ENCODE results near the gene PPY.
"Not testable (repeated sequence)": the region's sequence is repeated elsewhere in the genome, so short reads cannot be mapped to it uniquely, and the experiment has no call there.

The PPY gene

DNA sequence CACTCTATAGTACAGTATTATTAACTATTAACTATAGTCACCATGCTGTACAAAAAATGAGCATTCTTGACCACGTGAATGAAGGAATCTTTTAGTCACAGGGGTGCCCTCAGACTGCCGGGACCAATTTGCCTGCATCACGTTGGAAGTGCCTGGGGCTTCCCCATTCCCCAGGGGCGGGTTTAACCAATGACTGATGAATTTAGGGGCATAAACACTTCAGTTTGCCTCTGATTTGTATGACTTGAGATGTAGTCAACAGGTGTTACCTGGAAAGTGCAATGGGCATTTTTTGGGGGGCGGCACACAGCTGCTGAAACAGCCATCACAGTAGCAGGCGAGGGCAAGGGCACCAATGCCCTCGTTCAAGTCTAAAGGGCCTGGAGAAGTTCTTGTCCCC is 20.2 kb upstream of the PPY start:
- H3K36me3 ChIP-seq (ENCODE audit: control insufficient read depth, insufficient read depth, low read length) = no peaks in the 10 kb centered on the region
- no peaks in the 10 kb centered on the region for H3K4me1 ChIP-seq (ENCODE audit: control insufficient read depth, insufficient read depth, low read length)
- H3K4me3 ChIP-seq (ENCODE audit: low read length) = no peak overlapping the region
- no peak overlapping the region for H3K27ac ChIP-seq (ENCODE audit: low read length)
- no peaks in the 10 kb centered on the region for H3K9me3 ChIP-seq (ENCODE audit: control insufficient read depth, insufficient read depth, low read length)
- DNase-seq (ENCODE audit: low read depth, low spot score) = no peak
- no peaks in the 10 kb centered on the region for H3K27me3 ChIP-seq (ENCODE audit: control insufficient read depth, insufficient read depth, low read length)
- WGBS (ENCODE audit: insufficient coverage, insufficient read length) = no CpG with 5 or more reads among the region's 7 CpGs

DNA sequence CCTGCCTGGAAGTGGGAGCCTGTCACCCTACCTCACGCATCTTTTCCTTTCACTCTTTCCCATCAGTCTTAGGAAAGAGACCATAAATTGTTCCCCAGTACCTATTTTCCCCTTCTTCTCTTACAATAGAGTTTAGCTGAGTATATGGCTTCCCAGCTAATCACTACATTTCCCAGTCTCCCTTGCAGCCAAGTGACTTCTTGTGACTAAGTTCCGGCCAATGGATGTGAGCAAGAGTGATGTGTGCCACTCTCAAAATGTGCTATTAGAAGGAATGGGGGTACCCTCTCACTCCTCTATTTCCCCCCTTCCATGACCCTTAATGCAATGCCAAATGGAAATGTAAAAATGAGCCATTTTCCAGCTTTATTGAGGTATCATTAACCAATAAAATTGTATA is 19.7 kb upstream of the PPY start:
- Histone ChIP-seq H3K27me3 (ENCODE audit: control insufficient read depth, insufficient read depth, low read length) (no peaks in the 10 kb centered on the region), H3K36me3 (ENCODE audit: control insufficient read depth, insufficient read depth, low read length) (no peaks in the 10 kb centered on the region), H3K4me1 (ENCODE audit: control insufficient read depth, insufficient read depth, low read length) (no peaks in the 10 kb centered on the region), H3K27ac (ENCODE audit: low read length) (no peak overlapping the region), H3K9me3 (ENCODE audit: control insufficient read depth, insufficient read depth, low read length) (no peaks in the 10 kb centered on the region), H3K4me3 (ENCODE audit: low read length) (no peak overlapping the region)
- no CpG with 5 or more reads among the region's 2 CpGs for WGBS (ENCODE audit: insufficient coverage, insufficient read length)
- DNase-seq (ENCODE audit: low read depth, low spot score) = no peak

DNA sequence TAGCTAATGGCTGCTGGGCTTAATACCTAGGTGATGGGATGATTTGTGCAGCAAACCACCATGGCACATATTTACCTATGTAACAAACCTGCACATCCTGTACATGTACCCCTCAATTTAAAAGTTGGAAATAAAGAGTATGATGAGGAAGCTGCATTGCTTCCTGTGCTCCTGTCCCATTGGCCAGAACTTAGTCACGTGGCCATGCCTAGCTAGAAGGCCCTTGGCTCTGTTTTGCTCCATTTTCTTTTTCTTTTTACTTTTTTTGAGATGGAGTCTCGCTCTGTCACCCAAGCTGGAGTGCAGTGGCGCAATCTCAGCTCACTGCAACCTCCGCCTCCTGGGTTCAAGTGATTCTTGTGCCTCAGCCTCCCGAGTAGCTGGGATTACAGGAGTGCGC is 19.0 kb upstream of the PPY start:
- not testable (repeated sequence) for H3K27ac ChIP-seq (ENCODE audit: low read length); H3K36me3 ChIP-seq (ENCODE audit: control insufficient read depth, insufficient read depth, low read length); H3K27me3 ChIP-seq (ENCODE audit: control insufficient read depth, insufficient read depth, low read length); DNase-seq (ENCODE audit: low read depth, low spot score); H3K4me1 ChIP-seq (ENCODE audit: control insufficient read depth, insufficient read depth, low read length); H3K9me3 ChIP-seq (ENCODE audit: control insufficient read depth, insufficient read depth, low read length); H3K4me3 ChIP-seq (ENCODE audit: low read length)
- no CpG with 5 or more reads among the region's 6 CpGs for WGBS (ENCODE audit: insufficient coverage, insufficient read length)

DNA sequence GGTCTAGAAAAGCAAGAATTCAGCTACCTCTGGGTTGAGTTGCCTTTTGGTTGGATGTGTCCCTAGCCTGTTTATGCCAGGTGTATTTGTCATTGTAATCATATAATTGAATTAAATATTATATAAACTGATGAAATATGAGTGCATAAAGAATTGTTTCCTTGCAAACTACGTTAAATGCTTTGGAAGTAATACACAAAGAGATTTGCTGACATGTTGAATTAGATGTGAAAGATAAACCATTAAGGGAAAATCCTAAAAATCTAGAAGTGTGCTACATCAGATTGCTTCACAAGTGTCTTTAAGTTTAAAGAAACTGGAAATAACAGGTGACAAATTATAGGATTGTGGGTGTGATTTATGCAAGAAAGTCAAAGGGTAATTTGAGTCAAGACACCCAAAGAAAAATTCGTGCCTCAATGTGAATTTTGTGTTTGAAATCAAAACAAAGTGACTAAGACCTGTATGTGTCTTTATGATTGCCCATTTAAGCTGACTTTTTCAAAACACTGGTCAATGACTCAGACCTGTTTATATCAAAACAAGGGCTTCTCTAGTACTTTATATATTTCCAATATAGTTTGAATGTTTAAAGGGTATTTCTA is 16.6 kb upstream of the PPY start:
- H3K27ac ChIP-seq (ENCODE audit: low read length) = no peak overlapping the region
- WGBS (ENCODE audit: insufficient coverage, insufficient read length) = no CpG with 5 or more reads among the region's 2 CpGs

DNA sequence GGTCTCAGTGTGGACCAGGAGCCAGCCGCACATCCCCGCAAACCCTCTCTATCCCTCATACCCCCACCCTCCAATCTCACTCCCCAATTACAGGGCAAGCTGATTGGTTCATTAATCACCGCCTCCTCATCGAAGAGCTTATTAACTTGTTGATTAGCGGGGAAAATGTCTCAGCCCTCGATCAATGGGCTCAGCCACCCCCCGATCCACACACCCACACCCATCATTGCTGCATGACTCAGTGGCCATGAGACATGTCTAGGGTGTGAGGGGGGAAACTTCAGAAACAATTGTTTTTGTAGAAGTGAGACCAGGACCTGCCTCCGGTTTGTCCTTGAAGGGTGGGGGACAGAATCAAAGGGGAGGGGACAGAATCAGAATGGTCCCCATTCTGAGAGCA is 13.9 kb upstream of the PPY start:
- H3K9me3 ChIP-seq (ENCODE audit: control insufficient read depth, insufficient read depth, low read length) = no peaks in the 10 kb centered on the region
- H3K4me1 ChIP-seq (ENCODE audit: control insufficient read depth, insufficient read depth, low read length) = peaks cover 3% of the 10 kb centered on the region; the same call in 1 of the 2 replicates
- H3K27ac ChIP-seq (ENCODE audit: low read length) = no peak overlapping the region
- no peaks in the 10 kb centered on the region for H3K36me3 ChIP-seq (ENCODE audit: control insufficient read depth, insufficient read depth, low read length)
- no peaks in the 10 kb centered on the region for H3K27me3 ChIP-seq (ENCODE audit: control insufficient read depth, insufficient read depth, low read length)
- no peak for DNase-seq (ENCODE audit: low read depth, low spot score)
- H3K4me3 ChIP-seq (ENCODE audit: low read length) = no peak overlapping the region
- WGBS (ENCODE audit: insufficient coverage, insufficient read length) = no CpG with 5 or more reads among the region's 8 CpGs

More for the DNA sequence above, 16.6 kb upstream of the PPY start:
- H3K9me3 ChIP-seq (ENCODE audit: control insufficient read depth, insufficient read depth, low read length) = no peaks in the 10 kb centered on the region
- no peaks in the 10 kb centered on the region for H3K27me3 ChIP-seq (ENCODE audit: control insufficient read depth, insufficient read depth, low read length)
- no peak overlapping the region for H3K4me3 ChIP-seq (ENCODE audit: low read length)
- H3K36me3 ChIP-seq (ENCODE audit: control insufficient read depth, insufficient read depth, low read length) = no peaks in the 10 kb centered on the region
- no peak for DNase-seq (ENCODE audit: low read depth, low spot score)
- 0 out of 2 replicates have a peak, but pooled peaks cover 1% of the 10 kb centered on the region for H3K4me1 ChIP-seq (ENCODE audit: control insufficient read depth, insufficient read depth, low read length)

DNA sequence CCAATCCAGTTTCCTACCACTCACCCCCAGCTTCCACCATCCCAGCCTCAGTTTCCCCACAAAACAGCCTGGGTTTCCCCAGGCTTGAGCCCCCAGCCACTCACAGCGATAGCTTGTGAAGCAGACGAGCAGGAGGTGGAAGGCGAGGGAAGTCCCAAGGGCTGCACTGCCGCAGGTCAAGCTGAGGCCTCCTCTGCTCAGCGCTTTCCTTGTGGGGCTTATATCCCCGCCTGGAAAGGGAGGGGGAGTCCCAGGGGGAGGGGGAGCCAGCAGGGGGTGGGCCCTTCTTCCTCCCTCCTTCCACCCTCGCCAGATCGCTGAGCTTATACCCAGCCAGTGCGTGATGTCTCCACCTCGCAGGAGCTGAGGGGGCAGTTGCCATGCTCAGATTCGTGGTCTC is 11.5 kb upstream of the PPY start, which contains the start of gene PYY:
PYY (minus strand) TSS at position 195 of the 400 bp plus-strand sequence. CDS start 457 bp downstream, outside the sequence.
- H3K4me3 ChIP-seq (ENCODE audit: low read length) = peak within 1 kb of the TSS; percentile 58; the same call in 1 of the 2 replicates

DNA sequence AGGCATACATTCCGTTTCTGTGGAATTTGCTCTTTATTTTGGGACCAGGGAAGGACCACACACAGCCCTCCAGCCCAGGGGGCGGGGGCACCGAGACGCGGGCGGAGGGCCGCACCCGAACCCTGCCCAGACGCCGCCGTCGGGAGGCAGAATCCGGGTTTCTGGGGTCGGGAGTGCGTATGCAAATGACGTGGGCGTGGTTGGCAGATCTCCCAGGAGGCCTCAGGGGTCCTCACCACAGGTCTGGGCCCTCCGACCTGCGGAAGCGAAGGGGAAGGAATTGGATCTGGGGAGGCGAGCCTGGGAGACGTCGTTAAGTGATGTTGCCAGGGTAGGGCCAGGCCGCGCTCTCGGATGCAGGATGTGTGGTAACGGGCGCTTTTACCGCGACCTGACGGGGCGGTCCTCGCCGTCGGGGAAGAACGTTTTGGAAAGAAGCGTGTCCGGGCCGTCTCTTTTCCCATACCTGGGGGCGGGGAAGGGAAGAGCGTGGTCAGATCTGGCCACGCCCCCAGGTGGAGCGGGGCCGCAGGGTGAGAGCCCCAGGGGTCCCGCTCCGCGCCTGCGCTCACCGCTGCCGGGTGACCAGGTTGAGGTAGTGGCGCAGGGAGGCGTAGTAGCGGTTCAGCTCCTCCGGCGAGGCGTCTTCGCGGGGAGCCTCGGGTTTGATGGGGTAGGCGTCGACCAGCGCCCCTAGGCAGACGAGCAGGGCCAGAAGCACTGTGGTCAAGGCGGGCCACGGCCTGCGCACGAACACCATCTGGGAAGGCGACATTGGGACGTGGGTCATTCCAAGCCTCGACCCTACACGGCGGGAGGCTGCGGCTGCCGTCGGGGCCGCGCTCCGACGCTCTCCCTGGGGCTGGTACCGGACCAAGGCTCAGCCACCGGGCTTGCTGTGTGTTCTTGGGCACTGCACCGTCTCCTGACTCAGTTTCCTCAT is 10.7 kb upstream of the PPY start:
- Histone ChIP-seq H3K27ac (ENCODE audit: low read length) (no peak overlapping the region), H3K4me1 (ENCODE audit: control insufficient read depth, insufficient read depth, low read length) (peaks cover 3% of the 10 kb centered on the region; the same call in 1 of the 2 replicates), H3K27me3 (ENCODE audit: control insufficient read depth, insufficient read depth, low read length) (0 out of 2 replicates have a peak, but pooled peaks cover 1% of the 10 kb centered on the region), H3K4me3 (ENCODE audit: low read length) (peak overlapping the region; percentile 58; the same call in 1 of the 2 replicates), H3K9me3 (ENCODE audit: control insufficient read depth, insufficient read depth, low read length) (no peaks in the 10 kb centered on the region), H3K36me3 (ENCODE audit: control insufficient read depth, insufficient read depth, low read length) (no peaks in the 10 kb centered on the region)
- no CpG with 5 or more reads among the region's 82 CpGs for WGBS (ENCODE audit: insufficient coverage, insufficient read length)
- peak; percentile 78 for DNase-seq (ENCODE audit: low read depth, low spot score)

More for the DNA sequence above, 11.5 kb upstream of the PPY start, which contains the start of gene PYY:
- H3K4me1 ChIP-seq (ENCODE audit: control insufficient read depth, insufficient read depth, low read length) = peaks cover 3% of the 10 kb centered on the region; the same call in 1 of the 2 replicates
- H3K27ac ChIP-seq (ENCODE audit: low read length) = no peak within 1 kb of the TSS
- no peak for DNase-seq (ENCODE audit: low read depth, low spot score)
- no peaks in the 10 kb centered on the region for H3K36me3 ChIP-seq (ENCODE audit: control insufficient read depth, insufficient read depth, low read length)
- H3K27me3 ChIP-seq (ENCODE audit: control insufficient read depth, insufficient read depth, low read length) = 0 out of 2 replicates have a peak, but pooled peaks cover 1% of the 10 kb centered on the region
- H3K9me3 ChIP-seq (ENCODE audit: control insufficient read depth, insufficient read depth, low read length) = no peaks in the 10 kb centered on the region
- no CpG with 5 or more reads among the region's 11 CpGs for WGBS (ENCODE audit: insufficient coverage, insufficient read length)

DNA sequence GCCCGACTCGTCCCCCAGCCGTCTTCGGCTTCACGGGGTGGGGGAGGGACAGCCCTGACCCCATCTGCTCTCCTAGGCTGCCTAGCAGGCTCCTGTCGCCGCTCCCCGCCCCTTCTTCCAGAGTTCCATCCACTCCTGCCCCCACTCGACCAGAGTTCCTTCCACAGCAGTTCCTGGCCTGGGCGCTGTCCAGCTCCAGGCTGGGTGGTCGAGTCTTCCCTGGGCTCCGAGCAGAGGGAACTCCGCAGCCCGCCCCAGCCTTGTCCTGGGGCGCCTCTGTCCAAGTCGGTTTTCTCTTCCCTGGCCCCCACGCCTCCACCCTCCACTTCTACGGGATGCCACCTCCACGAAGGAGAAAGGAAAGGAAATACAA is 10.1 kb upstream of the PPY start:
- no peak overlapping the region for H3K27ac ChIP-seq (ENCODE audit: low read length)
- 0 out of 2 replicates have a peak, but pooled peaks cover 1% of the 10 kb centered on the region for H3K27me3 ChIP-seq (ENCODE audit: control insufficient read depth, insufficient read depth, low read length)
- DNase-seq (ENCODE audit: low read depth, low spot score) = no peak
- H3K36me3 ChIP-seq (ENCODE audit: control insufficient read depth, insufficient read depth, low read length) = no peaks in the 10 kb centered on the region
- peaks cover 3% of the 10 kb centered on the region; the same call in 1 of the 2 replicates for H3K4me1 ChIP-seq (ENCODE audit: control insufficient read depth, insufficient read depth, low read length)
- H3K4me3 ChIP-seq (ENCODE audit: low read length) = peak overlapping the region; percentile 58; the same call in 1 of the 2 replicates
- H3K9me3 ChIP-seq (ENCODE audit: control insufficient read depth, insufficient read depth, low read length) = no peaks in the 10 kb centered on the region
- WGBS (ENCODE audit: insufficient coverage, insufficient read length) = no CpG with 5 or more reads among the region's 19 CpGs

DNA sequence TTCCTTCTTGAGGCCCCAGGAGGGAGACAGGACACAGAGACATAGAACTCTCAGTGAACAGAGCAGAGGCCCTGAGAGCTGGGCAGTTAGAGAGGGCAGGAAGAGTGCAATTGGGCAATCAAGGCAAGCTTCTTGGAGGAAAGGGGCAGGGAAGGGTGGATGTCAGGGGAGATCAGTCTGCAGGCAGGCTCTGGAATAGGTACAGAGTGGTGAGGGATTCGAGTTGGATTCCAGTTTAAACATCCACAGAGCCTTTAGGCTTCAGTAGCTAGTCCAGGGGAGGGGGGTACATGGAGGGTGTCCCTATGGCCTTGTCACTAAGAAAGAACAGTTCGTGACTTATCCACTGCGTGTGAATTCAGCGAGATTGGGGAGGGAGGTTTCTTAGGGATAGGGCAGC is 9.5 kb upstream of the PPY start:
- no CpG with 5 or more reads among the region's 4 CpGs for WGBS (ENCODE audit: insufficient coverage, insufficient read length)
- Histone ChIP-seq H3K9me3 (ENCODE audit: control insufficient read depth, insufficient read depth, low read length) (no peaks in the 10 kb centered on the region), H3K36me3 (ENCODE audit: control insufficient read depth, insufficient read depth, low read length) (no peaks in the 10 kb centered on the region), H3K27ac (ENCODE audit: low read length) (no peak overlapping the region), H3K27me3 (ENCODE audit: control insufficient read depth, insufficient read depth, low read length) (0 out of 2 replicates have a peak, but pooled peaks cover 1% of the 10 kb centered on the region), H3K4me3 (ENCODE audit: low read length) (peak overlapping the region; percentile 58; the same call in 1 of the 2 replicates), H3K4me1 (ENCODE audit: control insufficient read depth, insufficient read depth, low read length) (peaks cover 3% of the 10 kb centered on the region; the same call in 1 of the 2 replicates)
- no peak for DNase-seq (ENCODE audit: low read depth, low spot score)

DNA sequence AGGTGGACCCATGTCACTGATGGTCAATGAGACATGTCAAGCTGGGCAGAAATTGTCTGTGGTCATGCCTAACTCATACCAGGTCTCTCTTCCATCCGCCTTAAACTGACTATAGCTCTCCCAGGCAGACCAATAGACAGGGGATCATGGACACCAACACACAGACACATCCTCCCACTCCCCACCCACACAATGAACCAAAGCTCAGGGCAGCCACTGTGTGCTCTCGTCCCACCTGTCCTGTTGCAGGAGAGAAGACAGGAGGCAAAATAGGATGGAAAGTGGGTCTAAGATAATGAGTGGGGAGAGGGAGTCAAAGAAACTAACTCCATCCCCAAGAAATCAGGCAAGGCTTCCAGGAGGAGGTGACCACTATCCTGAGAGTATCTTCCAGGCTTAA is 8.3 kb upstream of the PPY start:
- Histone ChIP-seq H3K27ac (ENCODE audit: low read length) (no peak overlapping the region), H3K27me3 (ENCODE audit: control insufficient read depth, insufficient read depth, low read length) (0 out of 2 replicates have a peak, but pooled peaks cover 1% of the 10 kb centered on the region), H3K36me3 (ENCODE audit: control insufficient read depth, insufficient read depth, low read length) (no peaks in the 10 kb centered on the region), H3K9me3 (ENCODE audit: control insufficient read depth, insufficient read depth, low read length) (no peaks in the 10 kb centered on the region), H3K4me1 (ENCODE audit: control insufficient read depth, insufficient read depth, low read length) (peaks cover 3% of the 10 kb centered on the region; the same call in 1 of the 2 replicates), H3K4me3 (ENCODE audit: low read length) (no peak overlapping the region)
- WGBS (ENCODE audit: insufficient coverage, insufficient read length) = no CpG with 5 or more reads among the region's 2 CpGs
- no peak for DNase-seq (ENCODE audit: low read depth, low spot score)
